NCI-H524 (cell line): Measurements from ENCODE around the gene RAD51B.

Source experiments
- DNase-seq, 2 experiments: peaks; one replicate each; lab custom pipeline; 2025; lab: John Stamatoyannopoulos, UW

The RAD51B gene

GRCh38 chr14:68526512-68527091, 707.0 kb downstream of the RAD51B start:
- DNase-seq: no peak

- DNase-seq: no peak
Observed at GRCh38 chr14:68527329-68527851, 707.8 kb downstream of the RAD51B start.

- DNase-seq: no peak
Observed at GRCh38 chr14:68528040-68528687, 708.6 kb downstream of the RAD51B start.

- no peak for DNase-seq
Observed at GRCh38 chr14:68530443-68530842, 710.9 kb downstream of the RAD51B start.

GRCh38 chr14:68532496-68532895, 712.9 kb downstream of the RAD51B start:
- DNase-seq: no peak

GRCh38 chr14:68534276-68534675, 714.7 kb downstream of the RAD51B start:
- DNase-seq: no peak

- DNase-seq: no peak
Observed at GRCh38 chr14:68535404-68536017, 715.9 kb downstream of the RAD51B start.

- no peak for DNase-seq
Observed at GRCh38 chr14:68536018-68536410, 716.4 kb downstream of the RAD51B start.

- no peak for DNase-seq
Observed at GRCh38 chr14:68538639-68539038, 719.1 kb downstream of the RAD51B start.

- no peak for DNase-seq
Observed at GRCh38 chr14:68539241-68539737, 719.7 kb downstream of the RAD51B start.

- DNase-seq: no peak
Observed at GRCh38 chr14:68539789-68540188, 720.2 kb downstream of the RAD51B start.

GRCh38 chr14:68541178-68541896, 721.8 kb downstream of the RAD51B start:
- no peak for DNase-seq

GRCh38 chr14:68542346-68542745, 722.8 kb downstream of the RAD51B start:
- DNase-seq: no peak

- no peak for DNase-seq
Observed at GRCh38 chr14:68543516-68543915, 723.9 kb downstream of the RAD51B start.

GRCh38 chr14:68544081-68544892, 724.7 kb downstream of the RAD51B start:
- no peak for DNase-seq

GRCh38 chr14:68546839-68547238, 727.3 kb downstream of the RAD51B start:
- DNase-seq: no peak

- no peak for DNase-seq
Observed at GRCh38 chr14:68547305-68548193, 728.0 kb downstream of the RAD51B start.

- DNase-seq: no peak
Observed at GRCh38 chr14:68548194-68549076, 728.9 kb downstream of the RAD51B start.

GRCh38 chr14:68550338-68550715, 730.7 kb downstream of the RAD51B start:
- DNase-seq: no peak
